HFFc6 (cell line): ENCODE measurements around the gene C1QB. TPM values are rescaled to one million over a fixed set of nuclear protein-coding genes. Genes with fewer than 3 reads are reported as not detected.

Experiments used
- DNase-seq: peaks from one replicate; pipeline ENCODE4 v3.0.0-alpha.2; 2018
- H3K27ac Mint-ChIP-seq: 2 replicates; pipeline ENCODE4 v1.8.0; 2020; ENCODE audit warnings: mild to moderate bottlenecking, mixed read lengths
- H3K27me3 Mint-ChIP-seq: 2 replicates; pipeline ENCODE4 v1.8.0; 2021; ENCODE audit warnings: mild to moderate bottlenecking, moderate library complexity, mixed read lengths; ENCODE audit not compliant: insufficient read depth
- H3K36me3 Mint-ChIP-seq: 2 replicates; pipeline ENCODE4 v1.8.0; 2021; ENCODE audit warnings: low read depth, mixed read lengths
- H3K4me1 Mint-ChIP-seq: 2 replicates; pipeline ENCODE4 v1.8.0; 2020; ENCODE audit warnings: low read depth, mixed read lengths
- H3K4me3 Mint-ChIP-seq: 2 replicates; pipeline ENCODE4 v1.8.0; 2020; ENCODE audit warnings: mild to moderate bottlenecking, moderate library complexity, mixed read lengths
- H3K9me3 Mint-ChIP-seq: 2 replicates; pipeline ENCODE4 v1.8.0; 2020; ENCODE audit warnings: mild to moderate bottlenecking, mixed read lengths
- CTCF ChIP-seq: fragments of 200-600 bp; sonication (generic); IDR thresholded peaks from 2 replicates; pipeline ENCODE4 v1.5.0; 2021; ENCODE audit warnings: antibody characterized with exemption, mild to moderate bottlenecking
- total RNA-seq, 6 experiments: library from RNA; stranded (reverse); fragmentation: NEBNext Ultra II Directional; extraction: Animal tissue kit (Norgen Biotek cat#: 25700); gene quantifications; 2 replicates in 1 of 6; 3 replicates in 5 of 6; pipeline ENCODE4 v1.2.3, GENCODE V29; 2021

The C1QB gene
- total RNA-seq, 6 experiments from 2014 or later, result not detected

- no peaks in the 10 kb centered on the region for H3K36me3 Mint-ChIP-seq
- H3K4me1 Mint-ChIP-seq, result no peaks in the 10 kb centered on the region
- H3K4me3 Mint-ChIP-seq, result no peak overlapping the region
- no peak for DNase-seq
- H3K27me3 Mint-ChIP-seq, result peaks cover 58% of the 10 kb centered on the region
- no peak for TF ChIP-seq CTCF
- no peaks in the 10 kb centered on the region for H3K9me3 Mint-ChIP-seq
- no peak overlapping the region for H3K27ac Mint-ChIP-seq
Measured at GRCh38 chr1:22618056-22618455, 35.0 kb upstream of the C1QB start.

- Mint-ChIP-seq H3K27ac (no peak overlapping the region), H3K9me3 (no peaks in the 10 kb centered on the region), H3K4me1 (no peaks in the 10 kb centered on the region), H3K4me3 (no peak overlapping the region), H3K27me3 (peaks cover 56% of the 10 kb centered on the region), H3K36me3 (no peaks in the 10 kb centered on the region)
- DNase-seq, result no peak
- TF ChIP-seq CTCF, result no peak
Measured at GRCh38 chr1:22619252-22619651, 33.8 kb upstream of the C1QB start.

DNA sequence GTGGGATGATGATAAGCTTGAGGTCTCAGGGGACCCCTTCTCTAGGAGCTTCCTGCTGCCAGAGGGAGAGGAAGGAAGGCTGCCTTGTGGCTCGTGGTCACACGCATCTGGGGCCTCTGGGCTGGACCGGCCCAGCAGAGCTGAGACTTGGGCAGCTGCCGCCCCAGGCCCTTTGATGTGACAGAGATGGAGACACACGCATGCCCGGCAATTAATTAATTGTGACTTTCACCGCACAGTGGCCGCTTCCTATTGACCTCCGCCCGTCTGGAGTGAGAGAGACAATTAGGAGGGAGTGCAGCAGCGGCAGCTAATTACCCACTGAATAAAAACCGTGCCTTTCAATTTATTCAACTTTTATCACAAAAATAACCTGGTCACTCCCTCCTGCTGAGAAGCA is 33.2 kb upstream of the C1QB start:
- Mint-ChIP-seq H3K4me3 (no peak overlapping the region), H3K27me3 (peaks cover 54% of the 10 kb centered on the region), H3K4me1 (no peaks in the 10 kb centered on the region), H3K36me3 (no peaks in the 10 kb centered on the region), H3K9me3 (no peaks in the 10 kb centered on the region), H3K27ac (no peak overlapping the region)
- no peak for TF ChIP-seq CTCF
- no peak for DNase-seq

- no peak for TF ChIP-seq CTCF
- Mint-ChIP-seq H3K4me1 (no peaks in the 10 kb centered on the region), H3K27ac (no peak overlapping the region), H3K4me3 (no peak overlapping the region), H3K27me3 (peaks cover 49% of the 10 kb centered on the region), H3K9me3 (no peaks in the 10 kb centered on the region), H3K36me3 (no peaks in the 10 kb centered on the region)
- DNase-seq, result no peak
Measured at GRCh38 chr1:22621761-22622160, 31.3 kb upstream of the C1QB start.

DNA sequence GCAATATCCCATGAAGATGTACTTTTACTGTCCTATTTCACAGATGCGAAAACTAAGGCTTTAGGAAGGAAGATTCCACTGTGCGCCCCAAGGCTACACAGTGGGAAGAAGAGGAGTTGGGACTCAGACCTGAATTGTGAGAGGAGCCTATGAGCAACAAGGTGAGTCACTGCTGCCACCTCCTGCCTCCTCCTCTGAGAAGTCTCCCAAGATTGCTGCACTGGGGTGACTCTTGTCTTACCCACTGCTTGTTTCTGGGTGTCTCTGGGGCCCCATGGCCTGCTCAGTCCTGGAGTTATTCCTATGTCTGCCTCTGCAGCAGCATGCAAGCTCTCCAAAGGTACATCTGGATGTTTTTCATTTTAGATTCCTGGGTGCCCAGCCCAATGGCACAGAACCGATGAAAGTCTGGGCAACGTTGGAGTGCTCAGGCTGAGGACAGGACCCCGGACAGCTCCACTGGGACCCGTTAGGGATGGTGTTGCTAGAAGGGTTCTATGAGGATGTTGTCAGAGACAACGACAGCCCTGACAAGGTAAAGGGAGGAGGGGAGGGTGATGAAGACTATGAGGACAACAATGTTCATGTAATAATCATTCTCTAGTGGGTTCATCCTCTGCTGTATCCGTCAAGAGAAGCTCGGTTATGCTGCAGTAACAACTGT is 27.6 kb upstream of the C1QB start:
- Mint-ChIP-seq H3K9me3 (no peaks in the 10 kb centered on the region), H3K27me3 (peaks cover 42% of the 10 kb centered on the region), H3K4me1 (no peaks in the 10 kb centered on the region), H3K36me3 (no peaks in the 10 kb centered on the region), H3K4me3 (no peak overlapping the region), H3K27ac (no peak overlapping the region)
- no peak for TF ChIP-seq CTCF
- no peak for DNase-seq
